Spleen (tissue), 11 donors: ENCODE measurements around the gene TMEM179. TPM values are rescaled to one million over a fixed set of nuclear protein-coding genes. Genes with fewer than 3 reads are reported as not detected.

ENCODE experiments used
- DNase-seq: peaks from one replicate; pipeline ENCODE4 v3.0.0-alpha.2; 2020
- H3K27ac ChIP-seq, 8 donors: fragments of 200-600 bp; sonication (generic) in 7 of 8; 1 replicate in 4 of 8; 2 replicates in 4 of 8; pipeline versions ENCODE4 v1.5.0 to v1.8.0; 2016 to 2021; ENCODE audit warnings: inconsistent platforms in 4 of 8, mild to moderate bottlenecking in 4 of 8, moderate library complexity in 1 of 8
- H3K27me3 ChIP-seq, 7 donors: fragments of 200-600 bp; sonication (generic) in 6 of 7; replicated peaks in 1 of 7; 1 replicate in 4 of 7; 2 replicates in 3 of 7; pipeline versions ENCODE4 v1.5.0 to v1.8.0; 2016 to 2021; ENCODE audit warnings: inconsistent platforms in 3 of 7, mild to moderate bottlenecking in 1 of 7
- H3K36me3 ChIP-seq, 6 donors: fragments of 200-600 bp; sonication (generic) in 5 of 6; 1 replicate in 4 of 6; 2 replicates in 2 of 6; pipeline versions ENCODE4 v1.5.0 to v1.8.0; 2016 to 2021; ENCODE audit warnings: inconsistent platforms in 2 of 6
- H3K4me1 ChIP-seq, 6 donors: fragments of 200-600 bp; sonication (generic) in 5 of 6; 1 replicate in 3 of 6; 2 replicates in 3 of 6; pipeline versions ENCODE4 v1.5.0 to v1.8.0; 2016 to 2021; ENCODE audit warnings: inconsistent platforms in 3 of 6
- H3K4me3 ChIP-seq, 8 donors: fragments of 200-600 bp; sonication (generic) in 7 of 8; 1 replicate in 4 of 8; 2 replicates in 4 of 8; pipeline versions ENCODE4 v1.5.0 to v1.8.0; 2016 to 2021; ENCODE audit warnings: inconsistent platforms in 4 of 8, mild to moderate bottlenecking in 4 of 8, moderate library complexity in 2 of 8
- H3K9me3 ChIP-seq, 8 donors: fragments of 200-600 bp; sonication (generic) in 7 of 8; 1 replicate in 4 of 8; 2 replicates in 4 of 8; pipeline versions ENCODE4 v1.5.0 to v1.8.0; 2016 to 2021; ENCODE audit warnings: inconsistent platforms in 4 of 8
- CTCF ChIP-seq, 11 experiments: fragments of 200-600 bp in 7 of 11; fragments of 450-650 bp in 4 of 11; sonication (generic) in 4 of 11; IDR thresholded peaks in 8 of 11; conservative IDR thresholded peaks in 3 of 11; 1 replicate in 7 of 11; 2 replicates in 4 of 11; pipeline versions ENCODE4 v1.4.0 to v1.8.0; 2016 to 2021; ENCODE audit warnings: antibody characterized with exemption in 11 of 11, inconsistent platforms in 4 of 11, mild to moderate bottlenecking in 1 of 11
- POLR2A ChIP-seq, 3 donors: fragments of 450-650 bp; IDR thresholded peaks; one replicate each; pipeline ENCODE4 v1.5.1; 2017; ENCODE audit warnings: antibody characterized with exemption in 3 of 3, mild to moderate bottlenecking in 1 of 3
- POLR2AphosphoS5 ChIP-seq, 3 donors: sonication (generic); formaldehyde crosslinking; IDR thresholded peaks; one replicate each; pipeline ENCODE4 v1.5.1; 2017; ENCODE audit warnings: antibody characterized with exemption in 3 of 3
- WGBS, 5 donors: extraction: QIAGEN DNeasy Blood & Tissue Kit in 3 of 5; methylation state at CpG; one replicate each; pipeline versions ENCODE4 v1.1.5 to v1.1.7; 2013 to 2018; 5-methylcytosine and 5-hydroxymethylcytosine counted together
- intact Hi-C: fragments of 100-400 bp; cut with DNase I; formaldehyde crosslinking; loops from one replicate; pipeline ENCODE4 v1.15.0; 2023; ENCODE audit warnings: low total_unique reads
- polyA plus RNA-seq, 3 donors: library from polyadenylated mRNA; stranded (reverse); fragments of 200-250 nt; gene quantifications; one replicate each; pipeline ENCODE4 v1.2.1, GENCODE V29; 2013
- total RNA-seq, 7 donors: library from RNA; depleted of rRNA in 3 of 7; stranded (reverse); fragments of >200 nt in 3 of 7; fragmentation: NEBNext Ultra II Directional in 4 of 7; extraction: Animal tissue kit (Norgen Biotek cat#: 25700) in 4 of 7; gene quantifications; one replicate each; pipeline versions ENCODE4 v1.1.0 to v1.2.1, GENCODE V29; 2016 to 2021
- donor health status: healthy with polysubstance abuse.
- donor health status: DM: no; HTN: no; CAD: no; lungs with moderate emphysema.
- donor health status: DM: no; HTN: no; CAD: no.
- donor health status: Bipolar disorder and iron deficiency.
- donor health status: healthy.
- donor health status: DM: no; HTN: no; CAD: no.
- donor health status: DM: yes; HTN: yes; CAD: no.

The TMEM179 gene
- total and polyA plus RNA-seq, 10 donors = 0.08 TPM; not detected in 9

DNA sequence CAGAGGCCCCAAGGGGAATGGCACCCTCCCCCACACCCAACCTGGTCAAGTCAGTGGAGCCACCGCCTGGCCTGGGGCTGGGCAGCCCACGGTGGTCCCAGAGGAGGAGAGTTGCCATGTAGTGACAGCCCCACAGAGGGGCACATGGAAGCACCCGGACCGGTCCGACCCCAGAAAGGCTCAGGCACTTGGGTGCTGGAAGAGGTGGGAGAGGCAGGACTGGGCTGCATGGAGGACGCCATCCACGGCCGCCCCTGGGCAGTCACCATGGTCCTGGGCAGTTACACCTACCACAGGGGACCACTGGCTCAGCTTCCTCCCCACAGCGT is 37.9 kb upstream of the TMEM179 start:
- intact Hi-C loops = no loop called here
- H3K4me3 ChIP-seq = no peak overlapping the region
- TF ChIP-seq CTCF (IDR thresholded peaks at IDR 0.05 in 8 of 11, conservative IDR thresholded peaks at IDR 0.05 in 3 of 11) (no peak), POLR2AphosphoS5 (IDR thresholded peaks at IDR 0.05) (no peak), POLR2A (IDR thresholded peaks at IDR 0.05) (no peak)
- H3K27me3 ChIP-seq = peaks cover 0 to 18% (median 0%) of the 10 kb centered on the region in 7 donors
- H3K36me3 ChIP-seq = no peaks in the 10 kb centered on the region
- peaks cover 0 to 11% (median 3%) of the 10 kb centered on the region in 8 donors for H3K9me3 ChIP-seq
- WGBS, 5 donors = 89 to 96% (median 91%) methylated on average over 5 to 9 of the region's 9 CpGs
- peak overlapping the region in 7 of 8 donors; percentile 22 to 74 (median 68) for H3K27ac ChIP-seq
- DNase-seq = peak; percentile 70
- peaks cover 4 to 45% (median 24%) of the 10 kb centered on the region in 6 donors for H3K4me1 ChIP-seq

- WGBS, 5 donors = 44 to 60% (median 49%) methylated on average over 12 to 23 of the region's 23 CpGs
- H3K4me3 ChIP-seq = no peak overlapping the region
- intact Hi-C loops = no loop called here
- H3K36me3 ChIP-seq = no peaks in the 10 kb centered on the region
- TF ChIP-seq POLR2A (IDR thresholded peaks at IDR 0.05) = no peak
- peak in 2 of 3 donors; percentile 68 to 73 for TF ChIP-seq POLR2AphosphoS5 (IDR thresholded peaks at IDR 0.05)
- no peak for TF ChIP-seq CTCF (IDR thresholded peaks at IDR 0.05 in 8 of 11, conservative IDR thresholded peaks at IDR 0.05 in 3 of 11)
- peak overlapping the region in 7 of 8 donors; percentile 22 to 74 (median 68) for H3K27ac ChIP-seq
- peaks cover 4 to 41% (median 22%) of the 10 kb centered on the region in 6 donors for H3K4me1 ChIP-seq
- H3K9me3 ChIP-seq = peaks cover 0 to 11% (median 3%) of the 10 kb centered on the region in 8 donors
- peaks cover 0 to 18% (median 0%) of the 10 kb centered on the region in 7 donors for H3K27me3 ChIP-seq
- peak; percentile 83 for DNase-seq
Observed at GRCh38 chr14:104641753-104642539, 37.4 kb upstream of the TMEM179 start.

DNA sequence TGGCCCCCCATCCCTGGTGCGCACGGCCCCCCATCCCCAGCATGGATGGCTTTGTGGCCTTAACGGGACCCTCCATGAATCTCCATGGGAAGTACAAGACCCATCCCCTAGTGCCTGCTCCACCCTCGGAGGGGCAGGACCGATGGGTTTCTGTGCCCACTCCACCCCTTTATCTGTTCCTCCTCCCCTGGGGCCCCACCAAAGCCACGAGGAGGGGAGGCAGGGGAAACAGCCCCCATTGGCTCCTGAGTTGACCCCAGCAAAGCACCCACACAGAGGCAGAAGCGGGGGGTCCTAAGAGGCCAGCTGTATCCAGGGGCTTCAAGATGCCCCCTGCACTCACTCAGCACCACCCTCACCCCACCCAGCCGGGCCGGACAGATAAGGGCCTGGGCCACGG is 36.1 kb upstream of the TMEM179 start:
- no peaks in the 10 kb centered on the region for H3K36me3 ChIP-seq
- H3K4me1 ChIP-seq = peaks cover 4 to 41% (median 22%) of the 10 kb centered on the region in 6 donors
- H3K27me3 ChIP-seq = peaks cover 0 to 21% (median 0%) of the 10 kb centered on the region in 7 donors
- H3K4me3 ChIP-seq = no peak overlapping the region
- H3K27ac ChIP-seq = no peak overlapping the region
- TF ChIP-seq POLR2AphosphoS5 (IDR thresholded peaks at IDR 0.05) = no peak
- DNase-seq = no peak
- intact Hi-C loops = no loop called here
- H3K9me3 ChIP-seq = peaks cover 0 to 8% (median 3%) of the 10 kb centered on the region in 8 donors
- 59 to 80% (median 74%) methylated on average over 7 to 10 of the region's 10 CpGs for WGBS, 5 donors

GRCh38 chr14:104639885-104640548 is 35.4 kb upstream of the TMEM179 start:
- DNase-seq = peak; percentile 86
- H3K4me3 ChIP-seq = no peak overlapping the region
- no peak overlapping the region for H3K27ac ChIP-seq
- peaks cover 4 to 41% (median 22%) of the 10 kb centered on the region in 6 donors for H3K4me1 ChIP-seq
- intact Hi-C loops = loop anchor here (10.0 kb wide), 1 partner anchor 565 kb away; no protein-coding TSS in a partner anchor
- TF ChIP-seq POLR2AphosphoS5 (IDR thresholded peaks at IDR 0.05) = peak in 2 of 3 donors; percentile 33 to 59
- no peak for TF ChIP-seq POLR2A (IDR thresholded peaks at IDR 0.05)
- TF ChIP-seq CTCF (IDR thresholded peaks at IDR 0.05 in 8 of 11, conservative IDR thresholded peaks at IDR 0.05 in 3 of 11) = peak; percentile 63 to 95 (median 87)
- no peaks in the 10 kb centered on the region for H3K36me3 ChIP-seq
- H3K27me3 ChIP-seq = peaks cover 0 to 28% (median 0%) of the 10 kb centered on the region in 7 donors
- WGBS, 5 donors = 6 to 18% (median 8%) methylated on average over 7 to 24 of the region's 24 CpGs
- H3K9me3 ChIP-seq = peaks cover 0 to 2% (median under 1%) of the 10 kb centered on the region in 8 donors
